GM23338 (cell line): ENCODE results near the gene SCTR. TPM values are rescaled to one million over a fixed set of nuclear protein-coding genes. Genes with fewer than 3 reads are reported as not detected.

ENCODE experiments used
- ATAC-seq: fragments of 200-7000 bp; cut with Tn5 transposase; 3 replicates; pipeline ENCODE4 v1.9.1; 2020
- DNase-seq: peaks from one replicate; pipeline ENCODE4 v3.0.0-alpha.2; 2015; ENCODE audit warnings: low spot score
- H2AFZ ChIP-seq: fragments of 200-600 bp; sonication (generic); 2 replicates; pipeline ENCODE4 v1.8.0; 2016; ENCODE audit warnings: antibody characterized with exemption, mild to moderate bottlenecking, moderate library complexity
- H3F3A ChIP-seq: fragments of 200-600 bp; sonication (generic); replicated peaks from 2 replicates; pipeline ENCODE4 v1.8.0; 2017; ENCODE audit warnings: antibody characterized with exemption, mixed run types, low read depth
- H3K27ac ChIP-seq: fragments of 200-600 bp; sonication (generic); 2 replicates; pipeline ENCODE4 v1.6.1; 2016; ENCODE audit warnings: low read depth
- H3K27me3 ChIP-seq: fragments of 200-600 bp; sonication (generic); 2 replicates; pipeline ENCODE4 v1.8.0; 2016; ENCODE audit warnings: mild to moderate bottlenecking, mixed run types, moderate library complexity; ENCODE audit not compliant: insufficient read depth
- H3K36me3 ChIP-seq: fragments of 200-600 bp; sonication (generic); 2 replicates; pipeline ENCODE4 v1.8.0; 2016; ENCODE audit warnings: mild to moderate bottlenecking; ENCODE audit not compliant: insufficient read depth
- H3K4me1 ChIP-seq: fragments of 200-600 bp; sonication (generic); 2 replicates; pipeline ENCODE4 v1.8.0; 2016; ENCODE audit warnings: mild to moderate bottlenecking, moderate library complexity; ENCODE audit not compliant: insufficient read depth
- H3K4me2 ChIP-seq: fragments of 200-600 bp; sonication (generic); 2 replicates; pipeline ENCODE4 v1.7.1; 2017; ENCODE audit warnings: mixed run types
- H3K4me3 ChIP-seq: fragments of 200-600 bp; sonication (generic); 2 replicates; pipeline ENCODE4 v1.6.1; 2016; ENCODE audit warnings: mixed run types
- H3K79me2 ChIP-seq: fragments of 200-600 bp; sonication (generic); replicated peaks from 2 replicates; pipeline ENCODE4 v1.8.0; 2017; ENCODE audit warnings: mild to moderate bottlenecking; ENCODE audit not compliant: insufficient read depth
- H3K9me2 ChIP-seq: fragments of 200-600 bp; sonication (generic); 2 replicates; pipeline ENCODE4 v1.8.0; 2017; ENCODE audit not compliant: insufficient read depth
- H4K20me1 ChIP-seq: fragments of 200-600 bp; sonication (generic); replicated peaks from 2 replicates; pipeline ENCODE4 v1.8.0; 2017; ENCODE audit warnings: mild to moderate bottlenecking; ENCODE audit not compliant: insufficient read depth
- H3K27ac Mint-ChIP-seq: 2 replicates; pipeline ENCODE4 v1.8.0; 2020; ENCODE audit warnings: inconsistent platforms, mild to moderate bottlenecking, moderate library complexity, mixed read lengths
- H3K27me3 Mint-ChIP-seq: 3 replicates; pipeline ENCODE4 v1.8.0; 2022; ENCODE audit warnings: low read depth, mild to moderate bottlenecking, moderate library complexity, mixed read lengths, inconsistent platforms; ENCODE audit not compliant: insufficient read depth, poor library complexity
- H3K36me3 Mint-ChIP-seq: 3 replicates; pipeline ENCODE4 v1.8.0; 2021; ENCODE audit warnings: low read depth, mild to moderate bottlenecking, inconsistent platforms, moderate library complexity, mixed read lengths
- H3K4me1 Mint-ChIP-seq: 3 replicates; pipeline ENCODE4 v1.8.0; 2020; ENCODE audit warnings: mild to moderate bottlenecking, inconsistent platforms, mixed read lengths
- H3K4me3 Mint-ChIP-seq: 3 replicates; pipeline ENCODE4 v1.8.0; 2021; ENCODE audit warnings: moderate library complexity, mild to moderate bottlenecking, inconsistent platforms, mixed read lengths
- H3K9me3 Mint-ChIP-seq: 3 replicates; pipeline ENCODE4 v1.8.0; 2020; ENCODE audit warnings: moderate library complexity, mild to moderate bottlenecking, inconsistent platforms, mixed read lengths
- CREB1 ChIP-seq: fragments of 250-450 bp; sonication (Bioruptor Pico); IDR thresholded peaks from 2 replicates; pipeline ENCODE4 v1.5.0; 2020; ENCODE audit warnings: low read depth, mild to moderate bottlenecking, moderate library complexity
- CTCF ChIP-seq, 2 experiments: fragments of 200-600 bp in 1 of 2; sonication (generic) in 1 of 2; conservative IDR thresholded peaks; 2 replicates each; pipeline versions ENCODE4 v1.5.1 to v1.6.1; 2016 to 2017; ENCODE audit warnings: antibody characterized with exemption in 2 of 2, low read depth in 2 of 2, mild to moderate bottlenecking in 2 of 2, moderate library complexity in 1 of 2
- EZH2phosphoT487 ChIP-seq: fragments of 200-600 bp; sonication (generic); IDR thresholded peaks from one replicate; pipeline ENCODE4 v1.8.1; 2018; ENCODE audit warnings: antibody characterized with exemption; ENCODE audit not compliant: unreplicated experiment
- POLR2AphosphoS5 ChIP-seq: IDR thresholded peaks from 2 replicates; pipeline ENCODE4 v1.6.1; 2016; ENCODE audit warnings: antibody characterized with exemption, low read depth
- STAT1 ChIP-seq: IDR thresholded peaks from one replicate; pipeline ENCODE4 v1.6.1; 2016; ENCODE audit warnings: antibody characterized with exemption; ENCODE audit not compliant: unreplicated experiment
- ZNF462 ChIP-seq: fragments of 250-450 bp; sonication (Bioruptor Pico); IDR thresholded peaks from 2 replicates; pipeline ENCODE4 v1.5.0; 2020; ENCODE audit warnings: mild to moderate bottlenecking, moderate library complexity
- polyA plus RNA-seq: library from polyadenylated mRNA; unstranded; fragments of >200 nt; fragmentation: Nextera tagmentation; extraction: Ambion mirVana; gene quantifications from 2 replicates; pipeline ENCODE4 v1.2.1, GENCODE V29; 2016
- total RNA-seq: library from RNA; depleted of rRNA; stranded (reverse); fragments of >200 nt; shearing (Covaris generic); gene quantifications from 2 replicates; pipeline ENCODE4 v1.2.3, GENCODE V29; 2014

The SCTR gene
- total and polyA plus RNA-seq, 2 experiments from 2014 or later: not detected

- Mint-ChIP-seq H3K27me3 (peaks cover 7% of the 10 kb centered on the region), H3K27ac (no peak overlapping the region), H3K4me1 (peaks cover 21% of the 10 kb centered on the region), H3K36me3 (peaks cover 8% of the 10 kb centered on the region; the same call in 1 of the 3 replicates), H3K9me3 (peaks cover 24% of the 10 kb centered on the region), H3K4me3 (no peak overlapping the region)
- H3K4me3 ChIP-seq: no peak overlapping the region
- no peak overlapping the region for H3K4me2 ChIP-seq
- no peaks in the 10 kb centered on the region; the same call in 1 of the 2 replicates for H3K36me3 ChIP-seq
- no peaks in the 10 kb centered on the region for H3F3A ChIP-seq
- H3K27me3 ChIP-seq: 0 out of 2 replicates have a peak, but pooled peaks cover 3% of the 10 kb centered on the region
- no peak overlapping the region for H3K27ac ChIP-seq
- H3K79me2 ChIP-seq: no peaks in the 10 kb centered on the region
- no peak for TF ChIP-seq CREB1 (CRISPR knock-in tag)
- peaks cover 12% of the 10 kb centered on the region for H3K4me1 ChIP-seq
- no peak overlapping the region for H2AFZ ChIP-seq
- H3K9me2 ChIP-seq: no peaks in the 10 kb centered on the region
- ATAC-seq (no peak), DNase-seq (no peak)
- H4K20me1 ChIP-seq: no peaks in the 10 kb centered on the region
Observed at GRCh38 chr2:119424284-119425118, 99.8 kb downstream of the SCTR start.

GRCh38 chr2:119423811-119424210, 100.5 kb downstream of the SCTR start:
- H3K36me3 ChIP-seq: no peaks in the 10 kb centered on the region; the same call in 1 of the 2 replicates
- no peak overlapping the region for H3K27ac ChIP-seq
- H3F3A ChIP-seq: no peaks in the 10 kb centered on the region
- 0 out of 2 replicates have a peak, but pooled peaks cover 3% of the 10 kb centered on the region for H3K27me3 ChIP-seq
- no peak overlapping the region for H3K4me2 ChIP-seq
- H3K79me2 ChIP-seq: no peaks in the 10 kb centered on the region
- TF ChIP-seq EZH2phosphoT487 (no peak), CTCF (conservative IDR thresholded peaks at IDR 0.05; ENCODE audit: low read depth in 2 of 2) (no peak), CREB1 (CRISPR knock-in tag) (no peak), STAT1 (no peak), POLR2AphosphoS5 (no peak)
- H3K4me1 ChIP-seq: peaks cover 12% of the 10 kb centered on the region
- Mint-ChIP-seq H3K27me3 (peaks cover 7% of the 10 kb centered on the region), H3K4me3 (no peak overlapping the region), H3K4me1 (peaks cover 21% of the 10 kb centered on the region), H3K9me3 (peaks cover 24% of the 10 kb centered on the region), H3K27ac (no peak overlapping the region), H3K36me3 (peaks cover 8% of the 10 kb centered on the region; the same call in 1 of the 3 replicates)
- ATAC-seq (no peak), DNase-seq (no peak)
- H3K9me2 ChIP-seq: no peaks in the 10 kb centered on the region
- no peaks in the 10 kb centered on the region for H4K20me1 ChIP-seq
- no peak overlapping the region for H2AFZ ChIP-seq
- no peak overlapping the region for H3K4me3 ChIP-seq

- no peak overlapping the region for H3K4me2 ChIP-seq
- no peaks in the 10 kb centered on the region for H3K9me2 ChIP-seq
- Mint-ChIP-seq H3K9me3 (peaks cover 24% of the 10 kb centered on the region), H3K4me3 (no peak overlapping the region), H3K4me1 (peaks cover 21% of the 10 kb centered on the region), H3K27ac (no peak overlapping the region), H3K27me3 (peaks cover 7% of the 10 kb centered on the region), H3K36me3 (peaks cover 8% of the 10 kb centered on the region; the same call in 1 of the 3 replicates)
- H2AFZ ChIP-seq: no peak overlapping the region
- H3K27ac ChIP-seq: no peak overlapping the region
- H3K36me3 ChIP-seq: no peaks in the 10 kb centered on the region; the same call in 1 of the 2 replicates
- ATAC-seq (no peak), DNase-seq (no peak)
- H3F3A ChIP-seq: no peaks in the 10 kb centered on the region
- no peak overlapping the region for H3K4me3 ChIP-seq
- H3K79me2 ChIP-seq: no peaks in the 10 kb centered on the region
- 0 out of 2 replicates have a peak, but pooled peaks cover 3% of the 10 kb centered on the region for H3K27me3 ChIP-seq
- H4K20me1 ChIP-seq: no peaks in the 10 kb centered on the region
- peaks cover 12% of the 10 kb centered on the region for H3K4me1 ChIP-seq
- TF ChIP-seq ZNF462: no peak
Observed at GRCh38 chr2:119423108-119423444, 101.2 kb downstream of the SCTR start.
